ENCODE results near the gene COL20A1.
"Not testable (repeated sequence)": the region's sequence is repeated elsewhere in the genome, so short reads cannot be mapped to it uniquely, and the experiment has no call there.

Gene COL20A1

GRCh38 chr20:63339154-63340094 lies 46.4 kb downstream of the COL20A1 start:
- H3K4me3 ChIP-seq (ENCODE audit: low read length); DNase-seq (ENCODE audit: low read depth, low spot score): not testable (repeated sequence)

GRCh38 chr20:63340158-63340688 lies 47.2 kb downstream of the COL20A1 start:
- not testable (repeated sequence) for H3K4me3 ChIP-seq (ENCODE audit: low read length); DNase-seq (ENCODE audit: low read depth, low spot score)

DNA sequence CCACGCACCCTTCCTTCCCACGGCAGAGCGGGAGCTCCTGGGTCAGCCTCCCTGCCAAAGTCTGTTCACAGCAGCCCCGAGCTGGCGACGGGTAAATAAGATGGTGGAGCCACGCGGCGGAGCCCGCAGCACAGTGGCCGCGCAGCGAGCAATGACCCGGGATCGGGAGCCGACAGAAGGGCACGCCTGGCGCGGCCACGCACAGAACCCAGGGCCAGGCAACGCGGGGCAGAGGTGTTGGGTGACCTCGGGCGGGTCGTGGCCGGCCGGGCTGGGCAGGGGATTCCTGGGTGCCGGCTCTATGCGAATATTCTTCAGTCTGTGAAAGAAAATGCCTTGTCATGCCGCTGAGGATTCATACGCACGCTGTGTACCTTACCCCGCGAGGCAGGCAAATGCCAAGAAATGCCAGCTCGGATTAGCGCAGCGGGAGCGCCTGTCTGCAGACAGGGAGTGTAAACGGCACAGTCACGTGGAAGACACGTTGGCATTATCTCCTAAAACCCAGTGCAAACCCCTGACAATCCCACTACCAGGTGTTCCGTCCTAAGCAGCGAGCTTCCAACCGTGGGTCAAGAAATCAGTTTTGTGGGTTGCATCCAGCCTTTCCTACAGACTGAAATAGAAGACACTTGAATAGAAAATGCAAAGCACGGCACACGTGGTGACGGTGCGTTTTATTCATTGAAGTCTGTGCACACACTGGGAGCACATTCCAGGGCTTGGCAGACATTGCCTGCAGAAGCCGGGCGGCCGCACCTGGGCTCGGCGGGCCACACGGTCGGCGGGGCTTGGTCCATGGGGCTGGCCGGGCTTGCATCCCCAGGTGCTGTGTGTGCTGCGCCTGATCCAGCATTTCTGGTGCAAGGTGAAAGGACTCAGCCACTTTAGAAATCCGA lies 49.8 kb downstream of the COL20A1 start:
- no peak overlapping the region for H3K4me3 ChIP-seq (ENCODE audit: low read length)
- no peak for DNase-seq (ENCODE audit: low read depth, low spot score)

GRCh38 chr20:63343460-63344445 lies 50.8 kb downstream of the COL20A1 start:
- no peak overlapping the region for H3K4me3 ChIP-seq (ENCODE audit: low read length)
- no peak for DNase-seq (ENCODE audit: low read depth, low spot score)

GRCh38 chr20:63344616-63345327 lies 51.8 kb downstream of the COL20A1 start:
- DNase-seq (ENCODE audit: low read depth, low spot score), result no peak
- no peak overlapping the region for H3K4me3 ChIP-seq (ENCODE audit: low read length)

- DNase-seq (ENCODE audit: low read depth, low spot score), result no peak
- H3K4me3 ChIP-seq (ENCODE audit: low read length), result no peak overlapping the region
These were observed 52.5 kb downstream of the COL20A1 start for GRCh38 chr20:63345328-63346100.

GRCh38 chr20:63346131-63347080 lies 53.4 kb downstream of the COL20A1 start:
- no peak overlapping the region for H3K4me3 ChIP-seq (ENCODE audit: low read length)
- no peak for DNase-seq (ENCODE audit: low read depth, low spot score)

- no peak for DNase-seq (ENCODE audit: low read depth, low spot score)
- no peak overlapping the region for H3K4me3 ChIP-seq (ENCODE audit: low read length)
These were observed 54.2 kb downstream of the COL20A1 start for GRCh38 chr20:63347081-63347741.

DNA sequence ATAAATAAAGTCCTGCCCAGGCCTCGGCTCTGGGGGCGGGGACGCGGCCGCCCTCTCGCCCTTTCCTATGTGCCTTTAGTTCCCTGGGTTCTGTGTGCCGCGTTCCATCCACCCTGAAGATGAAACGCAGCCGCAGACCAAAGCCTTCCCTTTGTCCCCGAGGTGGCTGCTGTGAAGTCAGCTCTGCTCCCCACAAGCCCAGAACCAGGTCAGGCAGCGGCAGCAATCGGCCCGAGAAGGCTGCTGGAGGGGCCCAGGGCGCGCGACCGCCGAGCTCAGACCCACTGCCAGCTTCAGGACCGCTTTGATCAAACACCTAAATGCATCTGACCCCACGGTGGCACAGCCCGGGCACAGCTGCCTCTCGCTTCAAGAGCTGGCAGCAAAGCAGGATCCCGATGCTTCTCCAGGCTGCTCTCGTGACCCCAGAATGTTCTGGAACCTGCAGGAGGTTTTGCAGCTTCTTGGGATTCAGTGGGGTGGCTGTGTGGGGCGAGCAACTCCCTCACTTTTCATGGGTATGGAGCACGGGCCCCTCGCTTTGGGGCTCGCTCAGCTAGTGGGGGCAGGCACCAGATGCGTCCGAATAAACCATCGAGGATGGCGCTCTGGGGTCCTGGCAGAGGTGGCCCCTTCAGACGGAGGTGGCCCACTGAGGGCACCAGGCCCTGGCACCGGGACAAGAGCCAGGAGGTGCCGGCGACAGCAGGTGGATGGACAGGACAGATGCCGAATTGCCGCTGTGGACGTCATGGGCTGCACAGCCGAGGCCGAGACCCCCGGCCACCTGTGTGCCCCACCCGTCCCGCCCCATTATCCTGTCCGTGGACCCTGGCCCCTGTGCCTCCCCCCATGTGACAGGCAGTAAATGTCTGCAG lies 55.2 kb downstream of the COL20A1 start:
- DNase-seq (ENCODE audit: low read depth, low spot score), result no peak
- no peak overlapping the region for H3K4me3 ChIP-seq (ENCODE audit: low read length)

DNA sequence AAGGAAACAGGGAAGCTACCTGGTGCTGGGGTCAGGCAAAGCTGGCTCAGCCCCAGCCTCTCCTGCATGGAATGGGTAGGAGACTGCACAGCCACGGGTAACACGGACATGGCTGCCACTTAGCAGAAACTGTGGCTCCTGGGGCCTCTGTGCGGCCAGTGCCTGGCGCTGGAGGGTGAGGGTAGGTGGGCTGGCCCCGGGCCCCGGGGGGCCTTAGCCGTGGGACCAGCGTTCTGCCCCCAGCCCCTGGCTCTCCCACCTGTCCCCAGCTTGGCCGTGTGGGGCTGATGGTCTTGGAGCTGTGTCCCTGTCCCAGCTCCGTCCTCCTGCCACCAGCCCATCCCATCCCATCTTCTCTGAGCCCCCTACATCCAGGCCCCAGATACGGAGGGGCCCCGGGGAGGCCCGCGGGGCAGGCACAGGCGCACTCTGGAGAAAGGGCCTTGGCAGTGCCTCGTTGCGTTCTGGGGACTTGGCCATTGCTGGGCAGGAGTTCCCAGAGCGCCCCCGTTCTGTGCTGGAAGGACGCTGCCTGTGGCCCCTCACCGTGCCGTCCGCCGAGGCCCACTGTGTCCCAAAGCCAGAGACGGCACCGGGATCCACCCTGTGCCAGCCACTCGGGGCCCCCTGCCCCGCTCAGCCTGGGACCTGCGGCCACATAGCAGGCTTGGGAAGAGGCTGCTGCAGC lies 56.0 kb downstream of the COL20A1 start:
- H3K4me3 ChIP-seq (ENCODE audit: low read length), result no peak overlapping the region
- DNase-seq (ENCODE audit: low read depth, low spot score), result no peak

- H3K4me3 ChIP-seq (ENCODE audit: low read length), result no peak overlapping the region
- no peak for DNase-seq (ENCODE audit: low read depth, low spot score)
These were observed 56.5 kb downstream of the COL20A1 start for GRCh38 chr20:63349516-63349895.

DNA sequence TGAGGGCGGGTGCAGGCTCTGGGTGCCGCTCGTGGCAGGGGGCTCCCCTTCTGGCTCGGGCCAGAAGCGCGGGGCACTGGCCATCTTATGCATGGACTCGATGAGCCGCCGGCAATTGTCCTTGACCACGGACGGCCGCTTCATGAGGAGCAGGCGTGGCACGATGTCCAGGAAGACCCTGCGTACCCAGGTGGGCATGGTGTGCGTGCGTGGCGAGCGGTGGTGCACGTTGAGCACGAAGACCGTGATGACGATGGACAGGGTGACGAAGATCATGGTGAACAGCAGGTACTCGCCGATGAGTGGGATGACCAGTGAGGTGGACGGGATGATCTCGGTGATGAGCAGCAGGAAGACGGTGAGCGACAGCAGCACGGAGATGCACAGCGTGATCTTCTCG lies 57.2 kb downstream of the COL20A1 start:
- no peak for DNase-seq (ENCODE audit: low read depth, low spot score)
- H3K4me3 ChIP-seq (ENCODE audit: low read length), result no peak overlapping the region

DNA sequence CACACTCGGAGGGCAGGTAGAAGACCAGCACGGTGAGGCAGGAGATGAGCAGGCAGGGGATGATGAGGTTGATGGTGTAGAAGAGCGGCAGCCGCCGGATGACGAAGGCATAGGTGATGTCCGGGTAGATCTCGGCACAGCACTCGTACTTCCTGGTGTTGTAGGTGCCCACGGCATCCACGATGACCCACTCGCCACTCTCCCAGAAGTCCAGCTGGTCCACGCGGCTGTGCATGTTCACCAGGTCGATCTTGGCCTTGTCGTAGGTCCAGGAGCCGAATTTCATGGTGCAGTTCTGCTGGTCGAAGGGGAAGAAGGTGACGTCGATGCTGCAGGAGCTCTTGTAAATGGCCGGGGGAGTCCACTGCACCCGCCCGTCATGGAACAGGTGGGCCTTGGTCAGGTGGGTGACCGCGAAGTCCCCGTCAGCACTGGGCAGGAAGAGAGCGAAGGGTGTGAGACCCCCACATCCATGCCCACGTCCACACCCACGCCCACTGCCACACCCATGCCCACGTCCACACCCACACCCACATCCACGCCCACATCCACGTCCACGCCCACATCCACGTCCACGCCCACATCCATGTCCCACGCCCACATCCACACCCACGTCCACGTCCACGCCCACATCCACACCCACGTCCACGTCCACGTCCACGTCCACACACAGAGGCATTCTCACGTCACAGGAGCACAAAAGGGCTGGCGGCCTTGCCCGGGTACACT lies 57.8 kb downstream of the COL20A1 start:
- no peak for DNase-seq (ENCODE audit: low read depth, low spot score)
- no peak overlapping the region for H3K4me3 ChIP-seq (ENCODE audit: low read length)

GRCh38 chr20:63351326-63351700 lies 58.3 kb downstream of the COL20A1 start:
- no peak overlapping the region for H3K4me3 ChIP-seq (ENCODE audit: low read length)
- DNase-seq (ENCODE audit: low read depth, low spot score), result no peak

All from Jurkat, Clone E6-1 (cell line).